H1 (cell line): ENCODE results near the gene MAGI1. TPM values are rescaled to one million over a fixed set of nuclear protein-coding genes. Genes with fewer than 3 reads are reported as not detected.

Experiments used
- CTCF ChIA-PET: fragments of 300-600 bp; sonication (Branson Sonifier 250); formaldehyde crosslinking; loops from one replicate; lab custom pipeline; 2021; ENCODE audit not compliant: partially characterized antibody; lab: Charles Lee
- POLR2A ChIA-PET: fragments of 300-600 bp; sonication (Branson Sonifier 250); formaldehyde crosslinking; loops from one replicate; lab custom pipeline; 2021; ENCODE audit warnings: inconsistent platforms; ENCODE audit not compliant: partially characterized antibody; lab: Charles Lee
- DNase-seq, 2 experiments: peaks; one replicate each; pipeline versions ENCODE4 v3.0.0 to v3.0.0-alpha.2; 2010 to 2022; ENCODE audit warnings: low spot score in 2 of 2, low read depth in 1 of 2, mixed read lengths in 1 of 2
- FAIRE-seq: peaks from 2 replicates; lab custom pipeline; 2011; peaks lifted over from hg19 to GRCh38; lab: Jason Lieb, UNC
- H2AFZ ChIP-seq: 2 replicates; pipeline ENCODE4 v1.8.1; 2012; ENCODE audit warnings: low read length, inconsistent platforms
- H2AK5ac ChIP-seq: 2 replicates; pipeline ENCODE4 v1.6.1; 2013; ENCODE audit warnings: low read depth, low read length
- H2BK120ac ChIP-seq: replicated peaks from 2 replicates; pipeline ENCODE3; 2013; ENCODE audit warnings: low read depth, low read length, inconsistent platforms
- H2BK12ac ChIP-seq: 2 replicates; pipeline ENCODE4 v1.6.1; 2013; ENCODE audit warnings: low read depth, low read length
- H2BK15ac ChIP-seq: 2 replicates; pipeline ENCODE4 v1.6.1; 2013; ENCODE audit warnings: low read length
- H2BK20ac ChIP-seq: 2 replicates; pipeline ENCODE4 v1.6.1; 2013; ENCODE audit warnings: low read length
- H2BK5ac ChIP-seq: 2 replicates; pipeline ENCODE4 v1.6.1; 2013; ENCODE audit warnings: low read depth, low read length
- H3K14ac ChIP-seq: 2 replicates; pipeline ENCODE4 v1.6.1; 2013; ENCODE audit warnings: inconsistent platforms; ENCODE audit not compliant: insufficient read length
- H3K18ac ChIP-seq: 2 replicates; pipeline ENCODE4 v1.6.1; 2013; ENCODE audit warnings: low read length; ENCODE audit errors: extremely low read depth
- H3K23ac ChIP-seq: 2 replicates; pipeline ENCODE4 v1.6.1; 2013; ENCODE audit warnings: inconsistent platforms; ENCODE audit not compliant: insufficient read length
- H3K23me2 ChIP-seq: 2 replicates; pipeline ENCODE4 v1.6.1; 2013; ENCODE audit warnings: low read depth, low read length
- H3K27ac ChIP-seq: 2 replicates; pipeline ENCODE4 v1.6.1; 2011; ENCODE audit warnings: low read depth, low read length, inconsistent platforms
- H3K27me3 ChIP-seq, 4 experiments: replicated peaks in 1 of 4; 1 replicate in 1 of 4; 2 replicates in 3 of 4; pipeline versions ENCODE4 v1.6.1 to v1.8.1; 2011 to 2013; ENCODE audit warnings: low read length in 3 of 4, mild to moderate bottlenecking in 3 of 4, inconsistent platforms in 2 of 4, mixed read lengths in 2 of 4, moderate library complexity in 1 of 4; ENCODE audit not compliant: control insufficient read depth in 3 of 4, insufficient read depth in 3 of 4; ENCODE audit errors: extremely low read depth in 1 of 4
- H3K36me3 ChIP-seq, 4 experiments: 2 replicates each; pipeline versions ENCODE4 v1.6.1 to v1.8.1; 2011 to 2013; ENCODE audit warnings: mild to moderate bottlenecking in 4 of 4, low read length in 3 of 4, moderate library complexity in 2 of 4, control low read depth in 1 of 4, inconsistent platforms in 1 of 4; ENCODE audit not compliant: insufficient read depth in 4 of 4, control insufficient read depth in 2 of 4
- H3K4ac ChIP-seq: replicated peaks from 2 replicates; pipeline ENCODE3; 2013; ENCODE audit warnings: low read length, low read depth, mixed read lengths, inconsistent platforms; ENCODE audit not compliant: insufficient read length
- H3K4me1 ChIP-seq, 4 experiments: replicated peaks in 1 of 4; 1 replicate in 1 of 4; 2 replicates in 3 of 4; pipeline versions ENCODE4 v1.6.1 to v1.8.1; 2011 to 2013; ENCODE audit warnings: low read length in 3 of 4, inconsistent platforms in 2 of 4, mixed read lengths in 1 of 4; ENCODE audit not compliant: insufficient read depth in 4 of 4, control insufficient read depth in 3 of 4
- H3K4me2 ChIP-seq, 2 experiments: 2 replicates each; pipeline versions ENCODE4 v1.6.1 to v1.8.1; 2011 to 2013; ENCODE audit warnings: low read depth in 2 of 2, low read length in 2 of 2, control low read depth in 1 of 2, inconsistent platforms in 1 of 2, mild to moderate bottlenecking in 1 of 2; ENCODE audit not compliant: insufficient read depth in 1 of 2
- H3K4me3 ChIP-seq, 4 experiments: fragments of 200-600, 300-600 bp in 1 of 4; sonication (generic), shearing (Covaris generic), sonication (Bioruptor Twin) in 1 of 4; 2 replicates each; pipeline versions ENCODE4 v1.5.1 to v1.8.1; 2011 to 2016; ENCODE audit warnings: low read length in 4 of 4, low read depth in 3 of 4, control low read depth in 2 of 4, inconsistent platforms in 2 of 4, mild to moderate bottlenecking in 2 of 4, mixed read lengths in 1 of 4, moderate library complexity in 1 of 4; ENCODE audit not compliant: insufficient read depth in 2 of 4; ENCODE audit errors: extremely low read depth in 1 of 4
- H3K56ac ChIP-seq: replicated peaks from 2 replicates; pipeline ENCODE3; 2013; ENCODE audit warnings: low read depth, mild to moderate bottlenecking, mixed read lengths, low read length, inconsistent platforms; ENCODE audit not compliant: insufficient read length
- H3K79me1 ChIP-seq: 2 replicates; pipeline ENCODE4 v1.6.1; 2013; ENCODE audit warnings: low read depth, low read length, control low read depth
- H3K79me2 ChIP-seq, 2 experiments: 2 replicates each; pipeline versions ENCODE4 v1.6.1 to v1.8.1; 2012 to 2013; ENCODE audit warnings: low read length in 2 of 2, mild to moderate bottlenecking in 2 of 2, inconsistent platforms in 1 of 2; ENCODE audit not compliant: insufficient read depth in 2 of 2, control insufficient read depth in 1 of 2
- H3K9ac ChIP-seq, 4 experiments: replicated peaks in 1 of 4; 1 replicate in 1 of 4; 2 replicates in 3 of 4; pipeline versions ENCODE4 v1.6.1 to v1.8.1; 2011 to 2013; ENCODE audit warnings: low read depth in 3 of 4, low read length in 3 of 4, control low read depth in 2 of 4, mild to moderate bottlenecking in 2 of 4, moderate library complexity in 2 of 4, inconsistent platforms in 1 of 4; ENCODE audit errors: extremely low read depth in 1 of 4
- H3K9me3 ChIP-seq, 2 experiments: 2 replicates each; pipeline versions ENCODE4 v1.6.1 to v1.8.1; 2012 to 2013; ENCODE audit warnings: mild to moderate bottlenecking in 2 of 2, moderate library complexity in 2 of 2, control low read depth in 1 of 2, inconsistent platforms in 1 of 2, low read depth in 1 of 2, low read length in 1 of 2, mixed read lengths in 1 of 2; ENCODE audit not compliant: insufficient read depth in 2 of 2
- H4K20me1 ChIP-seq, 2 experiments: replicated peaks in 1 of 2; 2 replicates each; pipeline versions ENCODE3 to v1.8.1; 2011 to 2013; ENCODE audit warnings: inconsistent platforms in 2 of 2, low read length in 2 of 2, mild to moderate bottlenecking in 1 of 2; ENCODE audit not compliant: insufficient read depth in 2 of 2, control insufficient read depth in 1 of 2
- H4K5ac ChIP-seq: 2 replicates; pipeline ENCODE4 v1.6.1; 2013; ENCODE audit warnings: low read length, low read depth, mixed read lengths, inconsistent platforms; ENCODE audit not compliant: insufficient read length
- H4K8ac ChIP-seq: 2 replicates; pipeline ENCODE4 v1.8.0; 2013; ENCODE audit warnings: mild to moderate bottlenecking, moderate library complexity, low read length, inconsistent platforms; ENCODE audit not compliant: insufficient read depth; ENCODE audit errors: extremely low read depth
- H4K91ac ChIP-seq: replicated peaks from 2 replicates; pipeline ENCODE3; 2013; ENCODE audit warnings: low read length, mixed read lengths, inconsistent platforms; ENCODE audit not compliant: insufficient read length
- RAD21 ChIP-seq, 2 experiments: IDR thresholded peaks in 1 of 2; conservative IDR thresholded peaks in 1 of 2; 2 replicates each; pipeline ENCODE4 v1.6.1; 2011; ENCODE audit warnings: low read depth in 2 of 2, low read length in 2 of 2, improper control_type of control experiment in 1 of 2, inconsistent platforms in 1 of 2, mild to moderate bottlenecking in 1 of 2, moderate library complexity in 1 of 2
- RXRA ChIP-seq: IDR thresholded peaks from 2 replicates; pipeline ENCODE4 v1.6.1; 2011; ENCODE audit warnings: low read depth, mild to moderate bottlenecking, low read length, moderate library complexity; ENCODE audit not compliant: insufficient read depth
- WGBS, 2 experiments: shearing (Covaris generic) in 1 of 2; methylation state at CpG; one replicate each; pipeline versions ENCODE4 v1.1.6 to v1.1.7; 2013 to 2015; ENCODE audit warnings: low lambda C conversion rate in 2 of 2, mixed read lengths in 2 of 2, inconsistent platforms in 1 of 2, low coverage in 1 of 2, missing lambda C conversion rate in 1 of 2; ENCODE audit not compliant: insufficient replicate concordance in 2 of 2, insufficient coverage in 1 of 2, insufficient read length in 1 of 2; ENCODE audit errors: extremely low coverage in 1 of 2, missing lambda C conversion rate in 1 of 2; 5-methylcytosine and 5-hydroxymethylcytosine counted together
- polyA plus RNA-seq, 7 experiments: library from polyadenylated mRNA; depleted of rRNA in 3 of 7; stranded (reverse) in 5 of 7; unstranded in 2 of 7; fragments of >200 nt in 5 of 7; fragments of 200-250 nt in 2 of 7; gene quantifications; 1 replicate in 5 of 7; 2 replicates in 1 of 7; 4 replicates in 1 of 7; pipeline versions ENCODE4 v1.2.1 to v1.2.3, GENCODE V29; 2011 to 2013; ENCODE audit warnings: missing spikeins in 2 of 7, mixed read lengths in 2 of 7
- total RNA-seq: library from RNA; stranded (reverse); fragmentation: NEBNext Ultra II Directional; extraction: Animal tissue kit (Norgen Biotek cat#: 25700); gene quantifications from 2 replicates; pipeline ENCODE4 v1.2.1, GENCODE V29; 2021

The MAGI1 gene
- total and polyA plus RNA-seq, 2 of the 8 experiments (the other 6 are each of a cell fraction or from before 2014, with no cell fraction given) = 19.8 to 78.0 TPM

DNA sequence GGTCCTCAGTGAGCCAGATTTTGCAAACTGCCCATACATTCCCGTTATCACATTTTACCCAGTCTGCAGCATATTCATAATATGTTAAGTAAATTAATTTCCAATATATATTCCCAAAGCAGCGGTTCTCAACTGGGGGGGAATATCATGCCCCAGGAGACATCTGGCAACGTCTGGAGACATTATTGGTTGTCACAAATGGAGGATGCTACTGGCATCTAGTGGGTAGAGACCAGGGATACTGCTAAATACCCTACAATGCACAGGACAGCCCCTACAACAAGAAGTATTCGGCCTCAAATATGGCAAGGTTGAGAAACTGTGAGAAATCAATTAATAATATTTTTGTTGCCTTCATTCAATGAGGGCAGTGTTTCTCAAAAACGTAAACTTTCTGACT, 280.3 kb downstream of the MAGI1 start:
- Histone ChIP-seq H3K79me2 (peaks cover 0 to 29% of the 10 kb centered on the region in 2 experiments; a peak in 2 of 4 replicates), H3K23ac (no peak overlapping the region), H2AK5ac (no peak overlapping the region), H2BK15ac (no peak overlapping the region), H3K18ac (no peak overlapping the region), H4K5ac (no peak overlapping the region), H3K4ac (no peak overlapping the region), H2BK12ac (no peak overlapping the region), H3K9me3 (no peaks in the 10 kb centered on the region), H3K36me3 (no peaks in the 10 kb centered on the region), H4K8ac (no peak overlapping the region), H3K23me2 (no peaks in the 10 kb centered on the region), H3K4me1 (peaks cover 0 to 14% (median 10%) of the 10 kb centered on the region in 4 experiments; a peak in 5 of 7 replicates), H3K56ac (no peak overlapping the region), H3K14ac (no peak overlapping the region), H3K27ac (no peak overlapping the region), H3K4me2 (no peak overlapping the region), H4K20me1 (no peaks in the 10 kb centered on the region), H2AFZ (no peak overlapping the region), H2BK5ac (no peak overlapping the region), H2BK20ac (no peak overlapping the region), H3K27me3 (peaks cover 0 to 1% (median 0%) of the 10 kb centered on the region in 4 experiments; a peak in 1 of 7 replicates), H3K79me1 (no peaks in the 10 kb centered on the region), H4K91ac (no peak overlapping the region), H3K4me3 (no peak overlapping the region), H3K9ac (no peak overlapping the region), H2BK120ac (no peak overlapping the region)
- ChIA-PET CTCF (interaction anchor here (1.7 kb wide), 1 partner anchor 13 kb away, joined by 4 read pairs; no protein-coding TSS in a partner anchor), POLR2A (no interaction called here)
- TF ChIP-seq RXRA = no peak
- TF ChIP-seq RAD21 (IDR thresholded peaks at IDR 0.05 in 1 of 2, conservative IDR thresholded peaks at IDR 0.05 in 1 of 2; ENCODE audit: low read depth in 2 of 2, low read length in 2 of 2) = peak; percentile 2 to 20; a peak in 1 of 4 replicates
- 79% methylated on average over 5 of the region's 5 CpGs; no CpG with 5 or more reads in 1 of the 2 experiments for WGBS, 2 experiments
- DNase-seq = no peak
- no peak for FAIRE-seq
